Measurements from ENCODE around the gene ISCU.

The ISCU gene

GRCh38 chr12:108603743-108604142 is 41.3 kb downstream of the ISCU start:
- no peak for DNase-seq (ENCODE audit: low spot score)

GRCh38 chr12:108604208-108604941 is 42.0 kb downstream of the ISCU start:
- no peak for DNase-seq (ENCODE audit: low spot score)

- no peak for DNase-seq (ENCODE audit: low spot score)
Measured at GRCh38 chr12:108605000-108605689, 42.7 kb downstream of the ISCU start.

- no peak for DNase-seq (ENCODE audit: low spot score)
Measured at GRCh38 chr12:108605690-108606406, 43.5 kb downstream of the ISCU start.

GRCh38 chr12:108606492-108606891 is 44.1 kb downstream of the ISCU start:
- no peak for DNase-seq (ENCODE audit: low spot score)

- no peak for DNase-seq (ENCODE audit: low spot score)
Measured at GRCh38 chr12:108607981-108608600, 45.7 kb downstream of the ISCU start.

- DNase-seq (ENCODE audit: low spot score), result no peak
Measured at GRCh38 chr12:108608616-108609015, 46.2 kb downstream of the ISCU start.

- DNase-seq (ENCODE audit: low spot score), result no peak
Measured at GRCh38 chr12:108609537-108610335, 47.3 kb downstream of the ISCU start.

- no peak for DNase-seq (ENCODE audit: low spot score)
Measured at GRCh38 chr12:108610336-108610815, 48.0 kb downstream of the ISCU start.

GRCh38 chr12:108610856-108611605 is 48.6 kb downstream of the ISCU start:
- DNase-seq (ENCODE audit: low spot score), result no peak

GRCh38 chr12:108611884-108612415 is 49.6 kb downstream of the ISCU start:
- DNase-seq (ENCODE audit: low spot score), result no peak

- no peak for DNase-seq (ENCODE audit: low spot score)
Measured at GRCh38 chr12:108612788-108613282, 50.4 kb downstream of the ISCU start.

- DNase-seq (ENCODE audit: low spot score), result no peak
Measured at GRCh38 chr12:108613548-108613947, 51.2 kb downstream of the ISCU start.

GRCh38 chr12:108614041-108614440 is 51.6 kb downstream of the ISCU start:
- DNase-seq (ENCODE audit: low spot score), result no peak

- DNase-seq (ENCODE audit: low spot score), result no peak
Measured at GRCh38 chr12:108614639-108615038, 52.2 kb downstream of the ISCU start.

GRCh38 chr12:108615918-108616317 is 53.5 kb downstream of the ISCU start:
- DNase-seq (ENCODE audit: low spot score), result no peak

- DNase-seq (ENCODE audit: low spot score), result no peak
Measured at GRCh38 chr12:108616359-108616758, 54.0 kb downstream of the ISCU start.

- no peak for DNase-seq (ENCODE audit: low spot score)
Measured at GRCh38 chr12:108616941-108617858, 54.8 kb downstream of the ISCU start.
